Liver (tissue), 3 donors: ENCODE results near the gene KLHL40.

Experiments
- ATF3 ChIP-seq: IDR thresholded peaks from 2 replicates; pipeline ENCODE4 v1.6.1; 2016; ENCODE audit warnings: antibody characterized with exemption
- CTCF ChIP-seq: fragments of 150-350 bp; IDR thresholded peaks from 2 replicates; pipeline ENCODE4 v1.5.1; 2017; ENCODE audit warnings: improper control_type of control experiment, low read depth, low read length; ENCODE audit not compliant: missing input control
- MAX ChIP-seq: IDR thresholded peaks from 2 replicates; pipeline ENCODE4 v1.6.1; 2016; ENCODE audit warnings: antibody characterized with exemption
- RAD21 ChIP-seq, 2 donors: IDR thresholded peaks; 2 replicates each; pipeline ENCODE4 v1.6.1; 2016; ENCODE audit warnings: antibody characterized with exemption in 2 of 2, mild to moderate bottlenecking in 2 of 2
- REST ChIP-seq: IDR thresholded peaks from 2 replicates; pipeline ENCODE4 v1.6.1; 2016; ENCODE audit warnings: antibody characterized with exemption, mild to moderate bottlenecking
- TAF1 ChIP-seq: conservative IDR thresholded peaks from 2 replicates; pipeline ENCODE4 v1.6.1; 2016; ENCODE audit warnings: antibody characterized with exemption, mild to moderate bottlenecking
- donor health status: healthy.
- donor health status: healthy.

GRCh38 chr3:42721690-42722089 is 36.4 kb downstream of the KLHL40 start:
- no peak for TF ChIP-seq CTCF
- no peak for TF ChIP-seq RAD21 (IDR thresholded peaks at IDR 0.05)
- no peak for TF ChIP-seq TAF1
- no peak for TF ChIP-seq ATF3
- TF ChIP-seq MAX = no peak
- TF ChIP-seq REST = no peak
